NCI-H1417 (cell line): ENCODE data around the gene RB1.
A peak's percentile ranks its signal among the peaks of the same experiment; 100 is the strongest.

Experiments used
- DNase-seq, 3 experiments: peaks; one replicate each; lab custom pipeline; 2025; lab: John Stamatoyannopoulos, UW

The RB1 gene

GRCh38 chr13:48493851-48494250 lies 190.3 kb downstream of the RB1 start:
- no peak for DNase-seq

- DNase-seq: no peak
Measured at GRCh38 chr13:48494874-48495273, 191.3 kb downstream of the RB1 start.

GRCh38 chr13:48496271-48497161 lies 193.0 kb downstream of the RB1 start:
- no peak for DNase-seq

- no peak for DNase-seq
Measured at GRCh38 chr13:48497669-48498068, 194.1 kb downstream of the RB1 start.

- DNase-seq: no peak
Measured at GRCh38 chr13:48500652-48501197, 197.2 kb downstream of the RB1 start.

- no peak for DNase-seq
Measured at GRCh38 chr13:48501705-48502104, 198.2 kb downstream of the RB1 start.

GRCh38 chr13:48502601-48503319 lies 199.2 kb downstream of the RB1 start:
- no peak for DNase-seq

GRCh38 chr13:48504606-48505005 lies 201.1 kb downstream of the RB1 start:
- DNase-seq: no peak

- DNase-seq: no peak
Measured at GRCh38 chr13:48505012-48505411, 201.5 kb downstream of the RB1 start.

GRCh38 chr13:48505597-48506091 lies 202.1 kb downstream of the RB1 start:
- no peak for DNase-seq

GRCh38 chr13:48506092-48506701 lies 202.6 kb downstream of the RB1 start:
- peak in 1 of 3 experiments; percentile 12 for DNase-seq

- DNase-seq: no peak
Measured at GRCh38 chr13:48507021-48507420, 203.5 kb downstream of the RB1 start.

- peak in 1 of 3 experiments; percentile 17 for DNase-seq
Measured at GRCh38 chr13:48508011-48508410, 204.5 kb downstream of the RB1 start.

- DNase-seq: no peak
Measured at GRCh38 chr13:48510698-48511097, 207.1 kb downstream of the RB1 start.

- no peak for DNase-seq
Measured at GRCh38 chr13:48511621-48512230, 208.2 kb downstream of the RB1 start.

- no peak for DNase-seq
Measured at GRCh38 chr13:48514793-48515192, 211.2 kb downstream of the RB1 start.

GRCh38 chr13:48515732-48516131 lies 212.2 kb downstream of the RB1 start:
- DNase-seq: no peak

GRCh38 chr13:48518083-48518482 lies 214.5 kb downstream of the RB1 start:
- DNase-seq: no peak

- DNase-seq: no peak
Measured at GRCh38 chr13:48526286-48526685, 222.7 kb downstream of the RB1 start.

GRCh38 chr13:48527955-48528354 lies 224.4 kb downstream of the RB1 start:
- DNase-seq: peak in 1 of 3 experiments; percentile 16

GRCh38 chr13:48528720-48529119 lies 225.2 kb downstream of the RB1 start:
- no peak for DNase-seq

- DNase-seq: no peak
Measured at GRCh38 chr13:48530833-48531232, 227.3 kb downstream of the RB1 start.
